D721Med (cell line): ENCODE measurements around the gene PRKD2.

Source experiments
- DNase-seq: peaks from one replicate; pipeline ENCODE4 v3.0.0; 2011; ENCODE audit warnings: low spot score; ENCODE audit not compliant: insufficient read length
- FAIRE-seq: peaks from 2 replicates; lab custom pipeline; 2011; peaks lifted over from hg19 to GRCh38; lab: Jason Lieb, UNC
- TF ChIP-seq, protein P1 (sequence below): IDR thresholded peaks from 2 replicates; pipeline ENCODE4 v1.5.1; 2012; ENCODE audit warnings: mild to moderate bottlenecking, control low read depth; ENCODE audit not compliant: insufficient read depth; ENCODE audit errors: missing control alignments

PRKD2 gene

DNA sequence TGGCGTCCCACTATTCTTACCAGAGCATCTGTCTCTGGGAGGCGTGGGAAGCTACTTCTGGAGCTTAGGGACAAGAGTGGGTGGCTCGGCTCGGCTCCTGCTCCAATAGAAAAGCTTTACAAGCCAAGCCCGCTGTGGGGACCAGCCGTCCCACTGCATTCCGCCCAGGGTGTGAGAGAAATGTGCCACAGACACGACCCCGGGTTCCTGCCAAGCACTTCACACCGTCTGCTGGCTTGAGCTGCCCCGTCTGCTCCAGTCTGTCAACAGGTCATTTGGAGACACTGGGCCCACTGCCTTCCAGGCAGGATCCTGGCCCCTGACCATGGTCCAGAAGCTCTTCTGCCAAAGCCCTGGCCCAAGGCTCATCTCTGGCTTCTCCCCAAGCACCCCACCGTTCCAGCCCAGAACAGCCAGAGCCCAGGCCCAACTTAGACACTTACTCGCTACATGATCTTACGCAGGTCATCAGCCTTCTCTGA, 22.4 kb upstream of the PRKD2 start:
- TF ChIP-seq, protein P1, sequence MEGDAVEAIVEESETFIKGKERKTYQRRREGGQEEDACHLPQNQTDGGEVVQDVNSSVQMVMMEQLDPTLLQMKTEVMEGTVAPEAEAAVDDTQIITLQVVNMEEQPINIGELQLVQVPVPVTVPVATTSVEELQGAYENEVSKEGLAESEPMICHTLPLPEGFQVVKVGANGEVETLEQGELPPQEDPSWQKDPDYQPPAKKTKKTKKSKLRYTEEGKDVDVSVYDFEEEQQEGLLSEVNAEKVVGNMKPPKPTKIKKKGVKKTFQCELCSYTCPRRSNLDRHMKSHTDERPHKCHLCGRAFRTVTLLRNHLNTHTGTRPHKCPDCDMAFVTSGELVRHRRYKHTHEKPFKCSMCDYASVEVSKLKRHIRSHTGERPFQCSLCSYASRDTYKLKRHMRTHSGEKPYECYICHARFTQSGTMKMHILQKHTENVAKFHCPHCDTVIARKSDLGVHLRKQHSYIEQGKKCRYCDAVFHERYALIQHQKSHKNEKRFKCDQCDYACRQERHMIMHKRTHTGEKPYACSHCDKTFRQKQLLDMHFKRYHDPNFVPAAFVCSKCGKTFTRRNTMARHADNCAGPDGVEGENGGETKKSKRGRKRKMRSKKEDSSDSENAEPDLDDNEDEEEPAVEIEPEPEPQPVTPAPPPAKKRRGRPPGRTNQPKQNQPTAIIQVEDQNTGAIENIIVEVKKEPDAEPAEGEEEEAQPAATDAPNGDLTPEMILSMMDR, result no peak
- no peak for FAIRE-seq
- no peak for DNase-seq

DNA sequence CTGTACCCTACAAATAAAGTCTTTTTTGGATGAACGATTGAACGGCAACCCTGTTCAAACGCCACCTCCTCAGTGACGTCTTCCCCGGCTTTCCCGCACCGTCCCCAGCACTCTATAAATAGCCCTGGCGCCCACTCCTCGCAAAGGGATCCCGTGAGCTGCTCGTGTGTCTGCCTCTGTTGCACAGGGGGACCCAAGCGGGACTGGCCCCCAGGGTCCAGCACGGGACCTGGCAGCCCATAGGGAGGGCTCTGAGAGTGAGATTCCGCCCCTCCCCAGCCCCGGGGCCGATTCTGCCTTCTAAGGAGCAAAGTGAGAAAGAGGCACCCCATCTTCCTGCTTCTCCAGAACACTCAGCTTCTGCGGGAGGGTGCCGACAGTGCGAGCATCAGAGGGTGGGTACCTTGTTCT, 20.9 kb upstream of the PRKD2 start:
- FAIRE-seq (no peak), DNase-seq (no peak)

DNA sequence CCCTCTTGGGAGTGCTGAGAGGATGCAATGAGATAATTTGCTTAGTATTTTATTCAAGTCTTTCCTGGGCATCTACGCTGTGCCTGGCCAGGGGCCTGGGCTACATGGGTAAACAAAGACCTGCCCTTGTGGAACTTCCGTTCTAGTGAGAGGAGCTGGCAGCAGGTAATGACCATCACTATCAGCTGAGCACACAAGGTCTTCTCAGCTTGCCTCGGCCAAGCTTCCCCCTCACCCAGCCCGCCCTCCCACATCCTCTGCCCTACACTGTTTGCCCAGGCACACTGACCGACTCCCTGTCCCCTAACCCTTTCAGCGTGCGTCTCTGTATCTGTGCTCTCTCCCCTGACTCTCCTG, 20.4 kb upstream of the PRKD2 start:
- DNase-seq, result no peak
- no peak for FAIRE-seq

More for the DNA sequence above, 20.9 kb upstream of the PRKD2 start:
- TF ChIP-seq, protein P1, result no peak

DNA sequence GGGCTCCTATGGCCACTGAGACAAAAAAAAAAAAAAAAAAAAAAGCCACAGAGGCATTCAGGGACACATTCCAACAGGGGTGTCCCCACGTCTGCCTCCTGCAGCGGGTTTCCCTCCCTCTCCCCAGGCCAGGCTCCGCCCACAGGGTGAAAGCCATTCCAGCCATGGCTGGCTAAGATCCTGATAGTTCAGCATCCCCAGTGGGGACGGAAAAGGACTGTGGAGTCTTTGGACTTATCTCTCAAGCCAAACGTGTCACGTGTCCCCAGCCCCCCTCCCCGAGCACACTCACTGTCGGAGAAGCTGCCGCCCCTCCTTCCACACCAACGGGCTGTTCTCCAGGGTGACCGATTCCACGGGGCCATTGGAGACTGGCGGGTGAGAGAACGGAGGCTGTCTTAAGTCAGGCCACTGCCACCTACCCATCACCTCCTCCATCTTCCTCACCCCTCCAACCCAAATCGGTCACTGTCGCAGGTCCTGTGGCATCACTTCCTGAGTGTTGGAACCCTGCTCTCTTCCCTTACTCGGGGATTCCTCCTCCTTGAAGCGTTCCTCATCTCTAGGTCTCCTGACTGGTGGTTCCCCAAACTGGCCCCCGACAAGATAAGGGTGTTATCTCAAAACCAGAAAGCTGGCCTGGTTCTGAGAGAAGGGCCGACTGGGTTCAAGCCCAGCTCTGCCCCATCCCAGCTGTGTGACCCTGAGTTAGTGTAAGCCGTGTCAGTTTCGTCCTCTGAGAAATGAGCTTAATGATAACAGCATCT, 19.8 kb upstream of the PRKD2 start:
- DNase-seq, result no peak
- FAIRE-seq, result no peak
- TF ChIP-seq, protein P1, result no peak

More for the DNA sequence above, 20.4 kb upstream of the PRKD2 start:
- TF ChIP-seq, protein P1, result no peak

DNA sequence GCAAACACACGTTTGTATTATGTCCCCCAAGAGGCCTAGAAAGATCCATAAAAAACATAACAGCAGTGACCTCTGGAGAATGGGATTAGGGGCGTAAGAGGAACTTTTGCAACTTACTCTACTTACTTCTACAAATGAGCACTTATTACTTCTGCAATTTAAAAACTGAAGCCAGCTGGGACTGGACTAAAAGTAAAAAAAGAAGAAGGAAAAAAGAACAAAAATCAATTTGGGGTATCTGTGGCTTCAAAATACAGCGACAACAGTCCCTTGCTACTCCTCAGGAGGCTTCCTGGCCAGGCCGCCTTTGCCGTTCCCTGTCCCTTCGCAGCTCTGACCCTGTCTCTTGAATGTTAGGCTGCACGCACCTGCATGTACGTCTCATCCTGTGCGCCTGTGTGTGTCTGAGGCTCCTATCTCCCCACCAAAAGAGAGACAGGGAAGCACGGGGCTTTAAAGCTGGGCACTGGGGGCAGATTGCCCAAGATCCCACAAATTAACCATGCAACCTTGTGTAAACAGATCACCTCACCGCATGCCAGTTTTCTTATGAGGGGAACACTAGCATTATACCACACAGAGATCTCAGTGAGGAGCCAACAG, 16.9 kb upstream of the PRKD2 start:
- no peak for DNase-seq

DNA sequence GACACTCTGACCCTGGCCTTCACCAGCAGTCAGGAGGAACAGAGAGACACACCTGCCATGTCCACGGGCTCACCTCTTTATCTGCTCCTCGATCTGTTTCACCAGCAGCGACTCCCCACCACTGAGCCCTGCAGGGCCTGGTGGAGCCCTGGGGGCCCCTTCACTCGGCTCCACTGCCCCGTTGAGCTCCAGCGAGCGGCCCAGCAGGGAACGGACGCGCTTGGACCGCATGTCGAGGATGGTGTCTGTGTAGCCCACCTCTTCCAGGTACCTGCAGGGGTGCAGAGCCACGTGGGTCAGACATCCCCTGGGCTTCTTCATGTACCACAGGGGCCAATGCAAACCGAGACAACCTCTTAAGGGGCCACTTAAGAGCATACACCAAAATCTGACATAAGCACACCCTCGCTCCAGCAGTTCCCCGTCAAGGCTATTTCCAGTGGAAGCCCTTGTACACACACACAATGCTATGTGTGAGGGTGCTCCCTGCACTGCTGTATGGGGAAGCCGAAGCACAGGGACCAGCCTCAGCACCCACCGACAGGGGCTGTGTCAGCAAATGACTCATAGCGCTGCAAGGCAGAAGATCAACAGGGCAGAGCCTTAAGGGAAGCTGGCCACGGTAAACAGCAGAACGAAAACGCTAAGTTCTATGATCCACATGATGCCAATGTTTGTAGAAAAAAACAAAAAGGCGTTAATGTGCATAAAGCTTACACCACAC, 16.2 kb upstream of the PRKD2 start:
- DNase-seq, result no peak
- TF ChIP-seq, protein P1, result no peak
- no peak for FAIRE-seq

More for the DNA sequence above, 16.9 kb upstream of the PRKD2 start:
- FAIRE-seq, result no peak
- TF ChIP-seq, protein P1, result no peak
